Measurements from ENCODE around the gene FAM20C. TPM values are rescaled to one million over a fixed set of nuclear protein-coding genes. Genes with fewer than 3 reads are reported as not detected.

Gene FAM20C
- total RNA-seq, 4 donors from 2014 or later = 9.6 to 35.3 (median 18.6) TPM

DNA sequence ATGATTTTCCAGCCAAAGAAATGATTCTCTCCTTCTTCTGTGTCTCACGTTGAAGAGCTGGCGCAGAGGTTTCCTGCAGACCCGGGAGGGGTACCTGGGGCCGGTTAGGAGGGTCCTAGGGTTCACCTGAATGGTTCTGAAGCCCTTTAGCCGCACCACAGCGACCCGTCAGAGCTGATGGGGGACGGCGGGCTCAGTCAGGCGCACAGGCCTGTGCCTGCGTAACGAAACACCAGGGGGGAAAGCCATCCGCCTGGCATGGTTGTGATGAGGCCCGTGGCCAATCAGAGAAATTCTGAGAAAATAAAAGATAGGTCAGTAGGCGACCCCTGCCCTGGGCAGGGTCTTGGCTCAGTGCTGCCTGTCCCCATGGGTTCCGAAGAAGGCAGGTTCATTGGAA is 35.6 kb downstream of the FAM20C start:
- H3K27me3 ChIP-seq = no peaks in the 10 kb centered on the region
- intact Hi-C loops (cut with DNase I; ENCODE audit: low total_unique reads) = no loop called here
- ATAC-seq (no peak), DNase-seq (no peak)
- in situ Hi-C loops (cut with MboI; ENCODE audit: low sequenced_read_pairs in 4 of 4) = no loop called here
- peaks cover 45 to 65% of the 10 kb centered on the region in 2 donors for H3K4me1 ChIP-seq
- peak overlapping the region; percentile 92 to 96 (median 92) for H3K27ac ChIP-seq
- H3K36me3 ChIP-seq = no peaks in the 10 kb centered on the region
- H3K4me3 ChIP-seq = no peak overlapping the region
- TF ChIP-seq, protein P1, sequence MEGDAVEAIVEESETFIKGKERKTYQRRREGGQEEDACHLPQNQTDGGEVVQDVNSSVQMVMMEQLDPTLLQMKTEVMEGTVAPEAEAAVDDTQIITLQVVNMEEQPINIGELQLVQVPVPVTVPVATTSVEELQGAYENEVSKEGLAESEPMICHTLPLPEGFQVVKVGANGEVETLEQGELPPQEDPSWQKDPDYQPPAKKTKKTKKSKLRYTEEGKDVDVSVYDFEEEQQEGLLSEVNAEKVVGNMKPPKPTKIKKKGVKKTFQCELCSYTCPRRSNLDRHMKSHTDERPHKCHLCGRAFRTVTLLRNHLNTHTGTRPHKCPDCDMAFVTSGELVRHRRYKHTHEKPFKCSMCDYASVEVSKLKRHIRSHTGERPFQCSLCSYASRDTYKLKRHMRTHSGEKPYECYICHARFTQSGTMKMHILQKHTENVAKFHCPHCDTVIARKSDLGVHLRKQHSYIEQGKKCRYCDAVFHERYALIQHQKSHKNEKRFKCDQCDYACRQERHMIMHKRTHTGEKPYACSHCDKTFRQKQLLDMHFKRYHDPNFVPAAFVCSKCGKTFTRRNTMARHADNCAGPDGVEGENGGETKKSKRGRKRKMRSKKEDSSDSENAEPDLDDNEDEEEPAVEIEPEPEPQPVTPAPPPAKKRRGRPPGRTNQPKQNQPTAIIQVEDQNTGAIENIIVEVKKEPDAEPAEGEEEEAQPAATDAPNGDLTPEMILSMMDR (IDR thresholded peaks at IDR 0.05 in 4 of 5, conservative IDR thresholded peaks at IDR 0.05 in 1 of 5) = no peak
- no peak for TF ChIP-seq POLR2A (IDR thresholded peaks at IDR 0.05)
- no peaks in the 10 kb centered on the region for H3K9me3 ChIP-seq

DNA sequence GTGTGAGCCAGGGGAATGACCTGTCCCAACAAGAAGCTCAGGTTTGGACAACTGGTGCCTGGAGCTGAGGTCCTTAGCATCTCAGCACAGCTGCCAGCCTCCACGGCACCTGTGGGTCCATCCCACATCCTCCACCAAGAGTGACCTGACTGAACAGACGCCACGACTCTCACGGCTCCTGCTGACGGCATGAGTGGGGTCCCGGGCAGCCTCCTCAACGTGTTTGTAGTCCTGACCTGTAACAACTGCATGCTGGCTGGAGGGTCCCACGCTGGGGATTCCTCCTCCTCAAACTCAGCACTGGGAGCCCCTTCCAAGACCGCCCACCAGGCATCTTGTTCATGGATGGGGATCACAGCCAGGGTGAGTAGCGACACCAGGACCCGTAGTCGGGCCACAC is 36.2 kb downstream of the FAM20C start:
- ATAC-seq (no peak), DNase-seq (no peak)
- in situ Hi-C loops (cut with MboI; ENCODE audit: low sequenced_read_pairs in 4 of 4) = no loop called here
- Histone ChIP-seq H3K4me3 (peak overlapping the region in 2 of 4 donors; percentile 23 to 27), H3K9me3 (no peaks in the 10 kb centered on the region), H3K27me3 (no peaks in the 10 kb centered on the region), H3K27ac (peak overlapping the region; percentile 92 to 96 (median 92)), H3K36me3 (no peaks in the 10 kb centered on the region), H3K4me1 (peaks cover 52 to 72% of the 10 kb centered on the region in 2 donors)
- no peak for TF ChIP-seq POLR2A (IDR thresholded peaks at IDR 0.05)
- TF ChIP-seq, protein P1 (IDR thresholded peaks at IDR 0.05 in 4 of 5, conservative IDR thresholded peaks at IDR 0.05 in 1 of 5) = no peak
- intact Hi-C loops (cut with DNase I; ENCODE audit: low total_unique reads) = loop anchor here (1.0 kb wide), 1 partner anchor 36 kb away; the partner anchor contains the start of gene FAM20C

DNA sequence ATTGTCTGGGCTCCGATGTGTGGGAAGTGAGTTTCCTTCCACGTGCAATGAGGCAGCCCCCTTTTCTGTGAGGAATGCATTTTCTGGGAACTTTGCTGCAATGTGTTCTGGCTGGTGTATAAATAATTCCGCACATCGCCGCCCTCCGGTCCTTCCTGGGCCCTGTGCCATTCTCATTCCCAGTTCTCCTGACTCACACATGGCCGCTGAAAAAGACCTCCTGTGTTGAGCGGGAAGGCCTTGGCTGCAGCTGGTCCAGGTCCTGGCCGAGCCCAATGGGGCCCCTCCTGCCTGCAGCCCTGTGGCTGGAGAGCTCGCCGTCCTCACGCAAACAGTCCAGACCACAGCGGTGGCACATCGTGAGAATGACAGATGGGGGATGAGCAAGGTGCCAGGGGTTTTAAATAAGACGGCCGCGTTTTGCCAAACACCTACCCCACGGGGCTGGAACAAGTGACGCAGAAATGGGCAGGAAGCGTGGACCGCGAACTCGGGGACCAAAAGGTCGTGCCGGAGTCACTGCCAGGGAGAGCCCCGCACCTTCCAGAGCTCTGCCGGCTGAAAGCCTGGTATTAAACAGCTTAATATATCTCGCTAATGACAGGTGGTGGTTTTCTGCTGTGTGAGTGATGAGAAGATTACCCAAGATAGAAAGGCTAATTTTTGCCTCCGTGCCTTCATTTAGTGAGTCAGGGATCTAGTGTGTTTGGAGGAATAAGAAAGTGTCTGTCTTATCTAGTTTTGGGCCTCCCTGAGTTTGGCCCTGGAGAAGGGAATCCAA is 37.0 kb downstream of the FAM20C start:
- H3K9me3 ChIP-seq = no peaks in the 10 kb centered on the region
- H3K4me3 ChIP-seq = peak overlapping the region; percentile 0 to 47 (median 25)
- DNase-seq (peak; percentile 56 to 73), ATAC-seq (peak; percentile 61 to 62)
- TF ChIP-seq POLR2A (IDR thresholded peaks at IDR 0.05) = peak; percentile 37 to 43
- TF ChIP-seq, protein P1 (IDR thresholded peaks at IDR 0.05 in 4 of 5, conservative IDR thresholded peaks at IDR 0.05 in 1 of 5) = no peak
- no peaks in the 10 kb centered on the region for H3K27me3 ChIP-seq
- peaks cover 60 to 80% of the 10 kb centered on the region in 2 donors for H3K4me1 ChIP-seq
- H3K27ac ChIP-seq = peak overlapping the region; percentile 92 to 96 (median 92)
- intact Hi-C loops (cut with DNase I; ENCODE audit: low total_unique reads) = loop anchor here (1.0 kb wide), 1 partner anchor 37 kb away; the partner anchor contains the start of gene FAM20C
- in situ Hi-C loops (cut with MboI; ENCODE audit: low sequenced_read_pairs in 4 of 4) = no loop called here
- no peaks in the 10 kb centered on the region for H3K36me3 ChIP-seq

DNA sequence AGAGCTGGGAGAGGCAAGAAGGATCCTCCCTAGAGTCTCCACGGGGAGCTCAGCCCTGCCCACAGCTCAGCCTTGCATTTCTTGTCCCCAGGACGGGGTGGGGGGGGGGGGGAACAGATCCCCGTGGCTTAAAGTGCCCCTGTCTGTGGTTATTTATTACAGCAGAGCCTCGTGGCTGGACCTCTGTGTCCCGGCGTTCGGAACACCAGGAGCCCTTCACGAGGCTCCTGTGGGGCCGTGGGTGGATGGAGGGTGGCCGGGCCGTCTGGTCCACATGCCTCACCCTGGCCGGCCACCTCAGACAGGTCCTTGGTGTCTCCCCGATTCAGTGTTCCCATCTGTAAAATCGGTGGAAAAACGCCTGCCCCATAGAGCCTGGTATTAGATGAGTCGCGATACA is 37.9 kb downstream of the FAM20C start:
- TF ChIP-seq POLR2A (IDR thresholded peaks at IDR 0.05) = peak; percentile 47 to 49
- TF ChIP-seq, protein P1 (IDR thresholded peaks at IDR 0.05 in 4 of 5, conservative IDR thresholded peaks at IDR 0.05 in 1 of 5) = no peak
- peak overlapping the region; percentile 92 to 96 (median 92) for H3K27ac ChIP-seq
- no peaks in the 10 kb centered on the region for H3K27me3 ChIP-seq
- peaks cover 68 to 89% of the 10 kb centered on the region in 2 donors for H3K4me1 ChIP-seq
- no peaks in the 10 kb centered on the region for H3K9me3 ChIP-seq
- H3K4me3 ChIP-seq = peak overlapping the region in 1 of 4 donors; percentile 23
- intact Hi-C loops (cut with DNase I; ENCODE audit: low total_unique reads) (loop anchor here (5.0 kb wide), 1 partner anchor 83 kb away; no protein-coding TSS in a partner anchor), in situ Hi-C loops (cut with MboI; ENCODE audit: low sequenced_read_pairs in 4 of 4) (no loop called here)
- no peak for ATAC-seq
- H3K36me3 ChIP-seq = no peaks in the 10 kb centered on the region
- DNase-seq = no peak

Measured in gastrocnemius medialis (tissue), 4 donors.